Endothelial cell of umbilical vein (primary cell): ENCODE measurements around the gene GALNT2.

ENCODE experiments used
- EZH2 ChIP-seq: IDR thresholded peaks from 2 replicates; pipeline ENCODE4 v1.6.1; 2012; ENCODE audit warnings: borderline replicate concordance, low read depth, mild to moderate bottlenecking, moderate library complexity, low read length, inconsistent platforms; ENCODE audit not compliant: severe bottlenecking
- TF ChIP-seq, protein P1 (sequence below), 2 donors: IDR thresholded peaks; 1 replicate in 1 of 2; 2 replicates in 1 of 2; pipeline ENCODE4 v1.5.1; 2011; ENCODE audit warnings: low read length in 2 of 2, mild to moderate bottlenecking in 2 of 2, moderate library complexity in 2 of 2, control low read depth in 1 of 2, inconsistent platforms in 1 of 2, low read depth in 1 of 2; ENCODE audit not compliant: insufficient read depth in 1 of 2; ENCODE audit errors: extremely low read depth in 1 of 2
- TF ChIP-seq, protein P2 (sequence below): IDR thresholded peaks from 2 replicates; pipeline ENCODE4 v1.6.1; 2011; ENCODE audit not compliant: insufficient read depth, insufficient read length

DNA sequence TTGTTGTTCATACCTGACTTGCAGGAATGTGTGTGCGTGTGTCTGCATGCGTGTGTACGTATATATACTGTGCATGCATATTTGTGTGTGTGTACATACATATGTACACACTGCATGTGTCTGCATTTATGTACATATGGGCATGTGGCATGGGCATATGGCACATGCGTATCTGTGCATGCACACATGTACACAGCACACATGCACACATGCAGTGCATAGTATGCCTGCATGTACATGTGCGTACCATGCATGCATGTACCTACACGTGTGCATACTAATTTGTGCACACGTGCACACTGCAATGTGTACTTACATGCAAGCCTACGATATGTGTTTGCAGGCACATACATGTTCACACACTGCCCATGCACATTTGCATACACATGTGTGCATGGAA, 43.9 kb downstream of the GALNT2 start:
- TF ChIP-seq, protein P1, sequence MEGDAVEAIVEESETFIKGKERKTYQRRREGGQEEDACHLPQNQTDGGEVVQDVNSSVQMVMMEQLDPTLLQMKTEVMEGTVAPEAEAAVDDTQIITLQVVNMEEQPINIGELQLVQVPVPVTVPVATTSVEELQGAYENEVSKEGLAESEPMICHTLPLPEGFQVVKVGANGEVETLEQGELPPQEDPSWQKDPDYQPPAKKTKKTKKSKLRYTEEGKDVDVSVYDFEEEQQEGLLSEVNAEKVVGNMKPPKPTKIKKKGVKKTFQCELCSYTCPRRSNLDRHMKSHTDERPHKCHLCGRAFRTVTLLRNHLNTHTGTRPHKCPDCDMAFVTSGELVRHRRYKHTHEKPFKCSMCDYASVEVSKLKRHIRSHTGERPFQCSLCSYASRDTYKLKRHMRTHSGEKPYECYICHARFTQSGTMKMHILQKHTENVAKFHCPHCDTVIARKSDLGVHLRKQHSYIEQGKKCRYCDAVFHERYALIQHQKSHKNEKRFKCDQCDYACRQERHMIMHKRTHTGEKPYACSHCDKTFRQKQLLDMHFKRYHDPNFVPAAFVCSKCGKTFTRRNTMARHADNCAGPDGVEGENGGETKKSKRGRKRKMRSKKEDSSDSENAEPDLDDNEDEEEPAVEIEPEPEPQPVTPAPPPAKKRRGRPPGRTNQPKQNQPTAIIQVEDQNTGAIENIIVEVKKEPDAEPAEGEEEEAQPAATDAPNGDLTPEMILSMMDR (IDR thresholded peaks at IDR 0.05; ENCODE audit: extremely low read depth in 1 of 2, insufficient read depth in 1 of 2, low read depth in 1 of 2, low read length in 2 of 2), result no peak
- TF ChIP-seq, protein P2, sequence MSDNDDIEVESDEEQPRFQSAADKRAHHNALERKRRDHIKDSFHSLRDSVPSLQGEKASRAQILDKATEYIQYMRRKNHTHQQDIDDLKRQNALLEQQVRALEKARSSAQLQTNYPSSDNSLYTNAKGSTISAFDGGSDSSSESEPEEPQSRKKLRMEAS, result no peak
- no peak for TF ChIP-seq EZH2
